ENCODE measurements around the gene ZSCAN20.
"Not testable (repeated sequence)": the region's sequence is repeated elsewhere in the genome, so short reads cannot be mapped to it uniquely, and the experiment has no call there.

The ZSCAN20 gene

DNA sequence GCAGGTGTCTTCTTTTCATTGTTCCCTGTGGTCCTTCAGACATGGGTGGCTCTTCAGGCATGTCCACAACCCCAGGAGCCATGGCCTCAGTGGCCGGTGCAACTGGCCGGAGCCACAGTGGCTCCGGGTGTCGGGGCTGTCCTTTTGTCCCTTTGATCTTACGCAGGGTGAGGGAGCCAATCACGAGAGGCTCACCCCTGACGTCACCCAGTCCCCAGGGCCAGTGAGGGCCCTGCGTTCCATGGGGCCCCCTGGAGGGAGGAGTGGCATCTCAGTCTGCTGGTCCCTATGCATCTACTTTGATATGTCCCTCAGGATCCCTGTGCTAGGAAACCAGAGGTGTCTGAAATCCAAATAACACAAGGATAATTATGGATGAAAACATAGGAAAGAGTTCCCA is 29.3 kb downstream of the ZSCAN20 start:
- no peak overlapping the region for H3K4me3 ChIP-seq (ENCODE audit: low read depth, low read length)
- TF ChIP-seq, protein P1, sequence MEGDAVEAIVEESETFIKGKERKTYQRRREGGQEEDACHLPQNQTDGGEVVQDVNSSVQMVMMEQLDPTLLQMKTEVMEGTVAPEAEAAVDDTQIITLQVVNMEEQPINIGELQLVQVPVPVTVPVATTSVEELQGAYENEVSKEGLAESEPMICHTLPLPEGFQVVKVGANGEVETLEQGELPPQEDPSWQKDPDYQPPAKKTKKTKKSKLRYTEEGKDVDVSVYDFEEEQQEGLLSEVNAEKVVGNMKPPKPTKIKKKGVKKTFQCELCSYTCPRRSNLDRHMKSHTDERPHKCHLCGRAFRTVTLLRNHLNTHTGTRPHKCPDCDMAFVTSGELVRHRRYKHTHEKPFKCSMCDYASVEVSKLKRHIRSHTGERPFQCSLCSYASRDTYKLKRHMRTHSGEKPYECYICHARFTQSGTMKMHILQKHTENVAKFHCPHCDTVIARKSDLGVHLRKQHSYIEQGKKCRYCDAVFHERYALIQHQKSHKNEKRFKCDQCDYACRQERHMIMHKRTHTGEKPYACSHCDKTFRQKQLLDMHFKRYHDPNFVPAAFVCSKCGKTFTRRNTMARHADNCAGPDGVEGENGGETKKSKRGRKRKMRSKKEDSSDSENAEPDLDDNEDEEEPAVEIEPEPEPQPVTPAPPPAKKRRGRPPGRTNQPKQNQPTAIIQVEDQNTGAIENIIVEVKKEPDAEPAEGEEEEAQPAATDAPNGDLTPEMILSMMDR (IDR thresholded peaks at IDR 0.05; ENCODE audit: insufficient read depth, low read length, missing control alignments): no peak
- POLR2A ChIA-PET: no interaction called here
- CTCF ChIA-PET: interaction anchor here (1.1 kb wide), 1 partner anchor 16 kb away, joined by 3 read pairs; no protein-coding TSS in a partner anchor
- no peak for DNase-seq (ENCODE audit: low read depth, low spot score)

DNA sequence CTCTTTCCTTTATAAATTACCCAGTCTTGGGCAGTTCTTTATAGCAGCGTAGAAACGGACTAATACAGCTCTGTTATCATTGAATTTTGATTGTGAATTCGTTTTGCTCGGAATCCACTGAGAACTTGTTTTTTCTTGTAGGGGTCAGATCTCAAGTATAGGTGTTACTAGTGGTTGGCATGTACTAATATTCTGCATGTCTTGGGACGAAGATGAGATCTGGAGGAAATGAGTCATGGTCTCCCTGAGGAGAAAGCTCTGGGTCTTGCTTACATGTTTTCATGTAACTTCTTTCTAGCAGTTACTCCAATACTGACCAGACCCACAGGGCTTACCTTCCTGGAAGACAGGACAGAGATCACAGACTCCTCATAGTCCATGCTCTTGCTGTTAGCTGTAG is 30.3 kb downstream of the ZSCAN20 start:
- no peak overlapping the region for H3K4me3 ChIP-seq (ENCODE audit: low read depth, low read length)
- peak; percentile 9 for DNase-seq (ENCODE audit: low read depth, low spot score)
- TF ChIP-seq, protein P1 (IDR thresholded peaks at IDR 0.05; ENCODE audit: insufficient read depth, low read length, missing control alignments): no peak
- CTCF ChIA-PET: no interaction called here
- POLR2A ChIA-PET: no interaction called here

DNA sequence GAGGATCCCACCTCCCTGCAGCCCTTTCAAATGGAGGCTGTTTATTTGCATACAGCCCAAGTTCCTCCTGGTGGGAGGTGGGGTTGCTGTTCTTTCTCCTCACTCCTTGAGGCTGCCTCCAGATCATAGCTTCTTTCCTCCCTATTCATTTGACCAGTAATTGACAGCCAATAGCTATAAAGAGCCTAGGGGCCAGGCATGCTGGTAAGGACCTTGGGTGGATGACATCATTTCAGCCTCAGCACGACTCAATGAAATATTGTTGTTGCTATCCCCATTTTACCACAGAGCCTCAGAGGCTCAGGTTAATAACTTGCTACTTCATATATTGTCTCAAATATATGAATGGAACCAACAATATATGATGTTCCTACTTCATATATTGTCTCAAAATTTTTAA is 31.1 kb downstream of the ZSCAN20 start:
- CTCF ChIA-PET: interaction anchor here (1.9 kb wide), 1 partner anchor 109 kb away, joined by 4 read pairs; no protein-coding TSS in a partner anchor
- TF ChIP-seq, protein P1 (IDR thresholded peaks at IDR 0.05; ENCODE audit: insufficient read depth, low read length, missing control alignments): no peak
- no peak for DNase-seq (ENCODE audit: low read depth, low spot score)
- POLR2A ChIA-PET: no interaction called here
- H3K4me3 ChIP-seq (ENCODE audit: low read depth, low read length): no peak overlapping the region

DNA sequence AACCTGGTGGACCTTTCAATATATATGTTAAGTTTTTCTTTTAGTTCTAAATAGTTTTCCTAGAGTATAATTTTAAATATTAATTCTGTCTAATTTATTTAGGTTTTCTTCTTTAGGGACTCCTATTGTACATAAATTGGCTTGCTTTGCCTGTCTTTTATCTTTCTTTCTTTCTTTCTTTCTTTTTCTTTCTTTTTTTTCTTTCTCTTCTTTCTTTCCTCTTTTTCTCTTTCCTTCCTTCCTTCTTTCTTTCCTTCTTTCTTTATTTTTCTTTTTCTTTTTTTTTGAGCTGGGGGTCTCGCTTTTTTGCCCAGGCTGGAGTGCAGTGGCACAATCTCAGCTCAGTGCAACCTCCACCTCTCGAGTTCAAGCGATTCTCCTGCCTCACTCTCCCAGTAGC is 35.2 kb downstream of the ZSCAN20 start:
- TF ChIP-seq, protein P1 (IDR thresholded peaks at IDR 0.05; ENCODE audit: insufficient read depth, low read length, missing control alignments): no peak
- no peak overlapping the region for H3K4me3 ChIP-seq (ENCODE audit: low read depth, low read length)
- DNase-seq (ENCODE audit: low read depth, low spot score): no peak
- CTCF ChIA-PET: interaction anchor here (1.0 kb wide), 1 partner anchor 105 kb away, joined by 3 read pairs; no protein-coding TSS in a partner anchor
- POLR2A ChIA-PET: no interaction called here

DNA sequence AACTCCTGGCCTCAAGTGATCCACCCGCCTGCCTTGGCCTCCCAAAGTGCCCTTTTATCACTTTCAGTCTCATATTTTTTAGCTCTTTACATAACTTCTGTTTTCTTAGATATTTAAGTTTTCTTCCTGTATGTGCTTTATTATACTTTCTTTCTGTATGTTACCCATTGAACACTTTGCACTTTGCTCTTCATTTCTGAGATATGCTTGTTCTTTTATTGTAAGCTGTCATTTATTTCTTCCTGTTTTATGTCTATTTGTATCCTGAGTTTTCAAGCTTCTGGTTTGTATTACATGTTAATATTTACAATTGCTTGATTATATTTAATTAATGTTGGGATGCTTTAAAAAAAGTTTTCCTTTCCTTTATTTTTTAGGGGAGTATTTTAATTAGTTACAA is 35.7 kb downstream of the ZSCAN20 start:
- no peak for DNase-seq (ENCODE audit: low read depth, low spot score)
- ChIA-PET POLR2A (no interaction called here), CTCF (interaction anchor here (1.0 kb wide), 1 partner anchor 105 kb away, joined by 3 read pairs; no protein-coding TSS in a partner anchor)
- no peak overlapping the region for H3K4me3 ChIP-seq (ENCODE audit: low read depth, low read length)
- TF ChIP-seq, protein P1 (IDR thresholded peaks at IDR 0.05; ENCODE audit: insufficient read depth, low read length, missing control alignments): no peak

DNA sequence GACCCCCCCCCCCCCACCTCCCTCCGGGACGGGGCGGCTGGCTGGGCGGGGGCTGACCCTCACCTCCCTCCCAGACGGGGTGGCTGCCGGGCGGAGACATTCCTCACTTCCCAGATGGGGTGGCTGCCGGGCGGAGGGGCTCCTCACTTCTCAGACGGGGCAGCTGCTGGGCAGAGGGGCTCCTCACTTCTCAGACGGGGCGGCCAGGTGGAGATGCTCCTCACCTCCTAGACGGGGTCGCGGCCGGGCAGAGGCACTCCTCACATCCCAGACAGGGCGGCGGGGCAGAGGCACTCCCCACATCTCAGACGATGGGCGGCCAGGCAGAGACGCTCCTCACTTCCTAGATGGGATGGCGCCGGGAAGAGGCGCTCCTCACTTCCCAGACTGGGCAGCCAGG is 36.8 kb downstream of the ZSCAN20 start:
- H3K4me3 ChIP-seq (ENCODE audit: low read depth, low read length); DNase-seq (ENCODE audit: low read depth, low spot score); POLR2A ChIA-PET; CTCF ChIA-PET: not testable (repeated sequence)
